AG09309 (cell line): ENCODE data around the gene AGXT.

ENCODE experiments used
- DNase-seq: peaks from one replicate; pipeline ENCODE4 v3.0.0-alpha.2; 2010; ENCODE audit warnings: low read depth
- H3K4me3 ChIP-seq: 2 replicates; pipeline ENCODE4 v1.5.1; 2011; ENCODE audit warnings: mild to moderate bottlenecking, low read depth, low read length, moderate library complexity; ENCODE audit not compliant: control insufficient read depth
- TF ChIP-seq, protein P1 (sequence below): IDR thresholded peaks from 2 replicates; pipeline ENCODE4 v1.5.1; 2011; ENCODE audit warnings: mild to moderate bottlenecking, low read depth, low read length, inconsistent platforms; ENCODE audit not compliant: insufficient read depth, control insufficient read depth; ENCODE audit errors: missing control alignments

Gene AGXT

DNA sequence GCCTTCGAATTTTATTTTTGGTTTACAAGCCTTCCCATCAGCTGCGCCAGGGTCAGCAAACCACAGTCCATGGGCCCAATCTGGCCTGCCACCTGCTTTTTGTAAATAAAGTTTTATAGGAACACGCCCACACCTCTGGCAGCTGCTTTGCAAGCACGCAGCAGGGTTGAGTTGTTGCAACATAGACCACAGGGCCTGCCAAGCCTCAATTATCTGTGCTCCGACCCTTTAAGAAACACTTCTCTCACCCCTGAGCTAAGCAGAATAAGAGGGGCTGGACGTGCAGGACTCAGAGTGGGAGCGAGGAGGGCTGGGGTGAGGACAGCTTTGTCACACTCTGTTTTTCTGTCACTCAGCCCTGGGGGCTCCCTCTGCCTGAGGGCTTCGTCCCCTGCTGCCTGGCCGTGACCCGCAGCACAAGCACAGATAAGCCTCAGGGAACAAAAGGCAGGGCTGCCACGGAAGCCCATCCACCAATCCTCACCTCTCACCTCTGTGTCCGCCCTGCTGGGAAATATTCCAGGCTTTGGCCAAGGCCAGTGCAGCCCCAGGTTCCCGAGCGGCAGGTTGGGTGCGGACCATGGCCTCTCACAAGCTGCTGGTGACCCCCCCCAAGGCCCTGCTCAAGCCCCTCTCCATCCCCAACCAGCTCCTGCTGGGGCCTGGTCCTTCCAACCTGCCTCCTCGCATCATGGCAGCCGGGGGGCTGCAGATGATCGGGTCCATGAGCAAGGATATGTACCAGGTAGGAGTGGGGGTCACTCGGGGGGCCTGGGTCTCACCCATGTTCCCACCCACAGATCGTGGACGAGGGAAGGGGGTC lies at the start of gene AGXT:
AGXT (plus strand) TSS at position 539 of the 823 bp plus-strand sequence; CDS start at position 581, 42 bp downstream.
- DNase-seq, result peak; percentile 3
- H3K4me3 ChIP-seq, result no peak within 1 kb of the TSS
- TF ChIP-seq, protein P1, sequence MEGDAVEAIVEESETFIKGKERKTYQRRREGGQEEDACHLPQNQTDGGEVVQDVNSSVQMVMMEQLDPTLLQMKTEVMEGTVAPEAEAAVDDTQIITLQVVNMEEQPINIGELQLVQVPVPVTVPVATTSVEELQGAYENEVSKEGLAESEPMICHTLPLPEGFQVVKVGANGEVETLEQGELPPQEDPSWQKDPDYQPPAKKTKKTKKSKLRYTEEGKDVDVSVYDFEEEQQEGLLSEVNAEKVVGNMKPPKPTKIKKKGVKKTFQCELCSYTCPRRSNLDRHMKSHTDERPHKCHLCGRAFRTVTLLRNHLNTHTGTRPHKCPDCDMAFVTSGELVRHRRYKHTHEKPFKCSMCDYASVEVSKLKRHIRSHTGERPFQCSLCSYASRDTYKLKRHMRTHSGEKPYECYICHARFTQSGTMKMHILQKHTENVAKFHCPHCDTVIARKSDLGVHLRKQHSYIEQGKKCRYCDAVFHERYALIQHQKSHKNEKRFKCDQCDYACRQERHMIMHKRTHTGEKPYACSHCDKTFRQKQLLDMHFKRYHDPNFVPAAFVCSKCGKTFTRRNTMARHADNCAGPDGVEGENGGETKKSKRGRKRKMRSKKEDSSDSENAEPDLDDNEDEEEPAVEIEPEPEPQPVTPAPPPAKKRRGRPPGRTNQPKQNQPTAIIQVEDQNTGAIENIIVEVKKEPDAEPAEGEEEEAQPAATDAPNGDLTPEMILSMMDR, result no peak

DNA sequence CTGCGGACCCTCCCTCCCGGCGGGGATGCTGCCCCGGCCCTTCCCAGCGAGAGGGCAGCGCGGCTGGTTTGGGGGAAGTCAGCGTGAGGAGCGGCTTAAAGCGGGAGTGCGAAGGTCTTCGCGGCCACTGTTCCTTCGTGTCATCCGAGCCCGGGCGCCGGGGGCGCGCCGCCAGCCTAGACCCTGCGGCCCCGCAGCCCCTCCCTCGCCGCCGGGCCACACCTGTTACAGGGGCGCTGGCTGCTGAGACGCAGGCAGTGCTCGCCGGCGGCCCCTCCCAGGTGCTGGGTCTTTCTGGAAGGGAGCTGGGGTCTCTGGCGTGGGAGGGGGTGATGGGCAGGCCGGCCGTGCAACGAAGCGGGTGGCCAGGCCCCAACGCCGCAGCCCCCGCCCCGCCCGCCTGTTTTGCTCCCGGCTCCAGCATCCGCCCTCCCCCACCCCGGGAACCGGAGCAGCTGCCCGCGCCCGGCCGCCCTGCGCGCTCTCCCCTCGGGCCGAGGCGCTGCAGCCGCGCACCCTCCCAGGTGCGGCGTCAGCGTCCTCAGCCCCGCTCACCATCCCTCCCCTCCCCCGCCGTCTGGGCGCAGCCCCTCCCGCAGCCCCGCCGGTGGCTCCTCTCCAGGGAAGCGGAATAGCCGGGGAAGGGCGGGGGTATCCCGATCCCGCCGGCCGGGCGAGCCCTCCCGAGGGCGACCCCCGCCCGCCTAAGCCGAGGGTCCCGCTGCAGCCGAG lies 49.3 kb upstream of the AGXT start:
- no peak overlapping the region for H3K4me3 ChIP-seq
- no peak for DNase-seq
- TF ChIP-seq, protein P1, result no peak

DNA sequence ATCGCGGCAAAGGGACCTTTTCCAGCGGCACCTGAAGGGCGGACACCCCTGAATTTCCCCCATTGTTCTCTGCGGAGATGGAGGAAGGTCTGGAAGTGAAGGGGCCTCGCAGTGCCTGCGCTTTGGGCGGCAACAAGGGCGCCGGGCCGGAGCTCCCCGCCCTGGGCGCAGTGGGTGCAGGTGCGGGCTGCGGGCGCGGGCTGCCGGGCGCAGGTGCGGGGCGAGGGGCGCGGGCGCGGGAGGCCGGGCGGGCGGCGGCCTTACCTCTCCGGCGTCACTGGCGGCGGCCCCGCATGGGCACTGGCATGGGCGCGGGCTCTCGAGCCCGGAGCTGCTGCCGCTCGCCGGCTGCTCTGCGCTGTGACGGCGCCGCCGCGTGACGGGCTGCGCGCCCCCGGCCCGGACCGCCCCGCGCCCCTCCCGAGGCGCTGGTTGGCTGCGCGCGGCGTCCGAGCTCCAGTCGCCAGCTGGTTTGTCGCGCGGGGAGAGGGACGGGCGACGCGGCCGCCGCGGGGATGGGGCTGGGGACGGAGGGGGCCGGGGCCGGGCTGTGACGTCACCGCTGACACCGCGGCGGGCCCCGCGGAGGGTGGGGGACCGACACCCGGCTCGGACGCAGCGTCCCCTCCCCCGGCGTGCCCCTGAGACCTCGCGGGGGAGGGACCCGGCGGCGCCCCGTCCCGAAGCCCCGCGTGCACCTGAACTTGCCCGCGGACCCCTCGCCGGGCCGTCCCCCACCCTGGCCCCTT lies 48.6 kb upstream of the AGXT start, which contains the start of gene KIF1A:
KIF1A (minus strand) TSS at position 362 of the 749 bp plus-strand sequence. CDS start 22,467 bp downstream, outside the sequence.
- H3K4me3 ChIP-seq, result no peak within 1 kb of the TSS
- TF ChIP-seq, protein P1, result no peak
- no peak for DNase-seq

DNA sequence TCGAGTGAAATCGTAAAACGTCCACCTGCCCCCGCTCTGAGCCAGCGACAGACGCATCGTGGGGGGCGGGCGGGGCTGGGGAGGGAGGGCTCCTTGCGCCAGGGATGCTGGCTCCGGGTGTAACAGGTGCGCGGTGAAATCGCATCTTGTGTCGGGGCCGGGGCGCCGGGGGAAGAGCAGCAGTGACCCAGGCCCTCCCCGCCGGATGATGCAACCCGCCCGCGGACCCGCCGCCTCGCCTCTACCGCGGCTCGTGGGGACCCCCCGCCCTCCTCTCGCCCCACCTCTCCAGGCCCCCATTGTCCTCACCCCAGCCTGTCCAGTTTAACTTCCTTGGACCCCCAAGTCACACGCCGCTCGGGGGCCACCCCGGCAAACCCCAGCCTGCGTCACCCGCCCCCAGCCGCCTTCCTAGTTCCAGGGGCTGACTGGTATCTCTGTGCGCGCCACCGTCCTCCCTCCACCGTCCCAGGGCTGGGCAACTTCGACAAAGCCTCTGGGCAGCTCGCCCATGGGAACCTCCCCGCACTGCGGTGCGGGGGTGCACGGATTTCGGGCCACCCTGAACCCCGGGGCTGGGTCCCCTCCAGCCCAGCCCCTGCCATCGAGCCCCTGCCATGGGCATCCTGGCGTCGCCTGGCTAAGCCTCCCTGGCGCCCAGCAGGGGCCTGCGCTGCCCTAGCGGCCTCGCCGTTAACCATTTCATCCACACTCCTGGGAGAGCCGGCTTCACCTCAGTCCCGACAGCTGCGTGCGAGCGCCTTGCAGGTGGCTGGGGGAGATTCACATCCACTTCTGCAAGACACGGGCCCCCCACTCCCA lies 47.8 kb upstream of the AGXT start:
- no peak for DNase-seq

DNA sequence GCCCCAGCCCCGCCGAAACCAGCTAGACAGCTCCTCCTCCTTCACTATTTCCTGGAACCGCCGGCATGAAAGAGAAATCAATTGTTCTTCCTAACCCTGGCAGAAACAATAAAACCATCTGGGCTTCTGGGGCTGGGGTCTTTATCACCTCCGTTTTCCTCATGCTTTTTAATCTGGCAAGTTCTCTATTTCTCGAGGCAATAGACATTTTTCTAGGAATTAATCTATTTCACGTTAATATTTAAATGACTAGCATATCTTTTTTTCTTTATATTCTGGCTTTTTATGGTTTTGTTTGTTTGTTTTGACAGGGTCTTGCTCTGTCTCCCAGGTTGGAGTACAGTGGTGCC lies 47.2 kb upstream of the AGXT start:
- TF ChIP-seq, protein P1, result no peak
- no peak for DNase-seq
- H3K4me3 ChIP-seq, result no peak overlapping the region

More for the DNA sequence above, 47.8 kb upstream of the AGXT start:
- TF ChIP-seq, protein P1, result no peak
- no peak overlapping the region for H3K4me3 ChIP-seq

DNA sequence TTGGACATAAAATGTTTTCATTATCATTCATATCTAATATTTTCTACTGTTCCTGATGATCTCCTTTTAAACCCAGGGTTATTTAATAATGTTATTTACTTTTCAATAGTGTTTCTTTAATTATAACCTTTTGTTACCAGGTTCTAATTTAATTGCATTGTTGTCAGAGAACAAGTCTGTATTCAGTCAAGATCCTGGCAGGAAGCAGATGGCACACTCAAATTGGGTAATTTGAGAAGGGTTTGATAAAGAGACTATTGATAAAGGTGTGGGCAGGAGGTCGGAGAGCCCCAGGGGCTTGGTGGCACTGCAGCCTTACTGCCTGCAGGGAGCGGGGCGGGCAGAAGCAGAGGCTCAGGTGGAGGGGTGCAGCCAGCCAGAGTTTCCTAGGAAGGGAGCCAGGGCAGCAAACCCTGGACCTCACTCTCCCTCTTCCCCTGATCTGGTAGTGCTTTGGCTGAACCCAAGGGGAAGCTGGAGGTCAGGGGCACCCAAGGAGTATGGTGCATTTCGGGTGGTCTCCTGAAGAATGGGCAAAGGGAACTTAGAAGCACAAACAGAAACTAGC lies 46.3 kb upstream of the AGXT start:
- H3K4me3 ChIP-seq, result no peak overlapping the region
- no peak for DNase-seq
- TF ChIP-seq, protein P1, result no peak
